Neural cell (in vitro differentiated cells): ENCODE results near the gene VWF. TPM values are rescaled to one million over a fixed set of nuclear protein-coding genes. Genes with fewer than 3 reads are reported as not detected.

Experiments
- H2AFZ ChIP-seq: fragments of 200-600, 300-800 bp; sonication (generic), shearing (Covaris generic); 2 replicates; pipeline ENCODE4 v1.6.0; 2014; ENCODE audit warnings: low read depth, mild to moderate bottlenecking, antibody characterized with exemption, low read length, moderate library complexity
- H3F3A ChIP-seq: fragments of 200-600 bp; shearing (Covaris generic); 2 replicates; pipeline ENCODE4 v1.6.1; 2016; ENCODE audit warnings: mild to moderate bottlenecking, moderate library complexity, mixed read lengths, antibody characterized with exemption, low read length; ENCODE audit not compliant: insufficient read depth, poor library complexity, severe bottlenecking
- H3K27ac ChIP-seq: fragments of 200-600, 300-800 bp; sonication (generic), shearing (Covaris generic); 2 replicates; pipeline ENCODE4 v1.5.1; 2014; ENCODE audit warnings: mild to moderate bottlenecking, low read length, moderate library complexity
- H3K27me3 ChIP-seq: fragments of 300-800, 200-600 bp; sonication (generic), shearing (Covaris generic); 2 replicates; pipeline ENCODE4 v1.6.0; 2014; ENCODE audit warnings: mild to moderate bottlenecking, low read depth, low read length, moderate library complexity; ENCODE audit not compliant: insufficient read depth
- H3K36me3 ChIP-seq: fragments of 300-800, 200-600 bp; sonication (generic), shearing (Covaris generic); 2 replicates; pipeline ENCODE4 v1.5.1; 2014; ENCODE audit warnings: mild to moderate bottlenecking, antibody characterized with exemption, low read length, moderate library complexity; ENCODE audit not compliant: insufficient read depth
- H3K4me2 ChIP-seq: fragments of 300-800, 200-600 bp; sonication (generic), shearing (Covaris generic); 2 replicates; pipeline ENCODE4 v1.6.0; 2014; ENCODE audit warnings: mild to moderate bottlenecking, low read length
- H3K4me3 ChIP-seq: fragments of 300-800, 200-600 bp; sonication (generic), shearing (Covaris generic); 2 replicates; pipeline ENCODE4 v1.5.1; 2014; ENCODE audit warnings: mild to moderate bottlenecking, low read length, moderate library complexity
- H3K79me2 ChIP-seq: fragments of 200-600 bp; shearing (Covaris generic); replicated peaks from 2 replicates; pipeline ENCODE4 v1.6.0; 2014; ENCODE audit warnings: mild to moderate bottlenecking, low read length, moderate library complexity; ENCODE audit not compliant: insufficient read depth
- H3K9ac ChIP-seq: fragments of 300-800, 200-600 bp; sonication (generic), shearing (Covaris generic); 2 replicates; pipeline ENCODE4 v1.6.1; 2016; ENCODE audit warnings: mild to moderate bottlenecking, low read length, mixed read lengths
- H3K9me2 ChIP-seq: fragments of 200-600 bp; shearing (Covaris generic); 2 replicates; pipeline ENCODE4 v1.6.1; 2016; ENCODE audit warnings: mild to moderate bottlenecking, low read length, mixed read lengths; ENCODE audit not compliant: insufficient read depth
- H3K9me3 ChIP-seq: fragments of 200-600, 300-800 bp; sonication (generic), shearing (Covaris generic); 2 replicates; pipeline ENCODE4 v1.6.1; 2016; ENCODE audit warnings: mild to moderate bottlenecking, mixed run types, low read length, moderate library complexity, mixed read lengths
- H4K20me1 ChIP-seq: fragments of 200-600 bp; shearing (Covaris generic); 2 replicates; pipeline ENCODE4 v1.6.1; 2016; ENCODE audit warnings: mild to moderate bottlenecking, mixed run types; ENCODE audit not compliant: insufficient read depth
- EP300 ChIP-seq: fragments of 450-650 bp; conservative IDR thresholded peaks from 2 replicates; pipeline ENCODE4 v1.6.1; 2014; ENCODE audit warnings: antibody characterized with exemption, mild to moderate bottlenecking, moderate library complexity; ENCODE audit not compliant: poor library complexity, severe bottlenecking
- EZH2 ChIP-seq: fragments of 200-600, 300-800 bp; shearing (Covaris generic), sonication (generic); IDR thresholded peaks from 2 replicates; pipeline ENCODE4 v1.6.1; 2014; ENCODE audit warnings: antibody characterized with exemption, low read length, borderline replicate concordance, mild to moderate bottlenecking; ENCODE audit not compliant: insufficient read depth, poor library complexity, severe bottlenecking
- MXI1 ChIP-seq: fragments of 450-650 bp; conservative IDR thresholded peaks from 2 replicates; pipeline ENCODE4 v1.6.1; 2014; ENCODE audit warnings: antibody characterized with exemption, mild to moderate bottlenecking; ENCODE audit not compliant: poor library complexity, severe bottlenecking
- POLR2AphosphoS5 ChIP-seq: IDR thresholded peaks from 2 replicates; pipeline ENCODE4 v1.6.1; 2012
- RAD21 ChIP-seq: fragments of 450-650 bp; conservative IDR thresholded peaks from 2 replicates; pipeline ENCODE4 v1.6.1; 2014; ENCODE audit warnings: antibody characterized with exemption, mild to moderate bottlenecking, moderate library complexity
- REST ChIP-seq: IDR thresholded peaks from 2 replicates; pipeline ENCODE4 v1.6.1; 2012; ENCODE audit warnings: borderline replicate concordance
- SMC3 ChIP-seq: fragments of 450-650 bp; conservative IDR thresholded peaks from 2 replicates; pipeline ENCODE4 v1.6.1; 2014; ENCODE audit warnings: antibody characterized with exemption, mild to moderate bottlenecking, moderate library complexity; ENCODE audit not compliant: poor library complexity
- TAF1 ChIP-seq: IDR thresholded peaks from 2 replicates; pipeline ENCODE4 v1.6.1; 2012; ENCODE audit warnings: low read depth
- polyA plus RNA-seq: library from polyadenylated mRNA; depleted of rRNA; stranded (reverse); fragments of >200 nt; gene quantifications from 2 replicates; pipeline ENCODE4 v1.2.3, GENCODE V29; 2014
- TF ChIP-seq, protein P1 (sequence below): fragments of 450-650 bp; IDR thresholded peaks from 2 replicates; pipeline ENCODE4 v1.5.1; 2014; ENCODE audit warnings: antibody characterized with exemption, mild to moderate bottlenecking, moderate library complexity; ENCODE audit not compliant: poor library complexity, severe bottlenecking

The VWF gene
- polyA plus RNA-seq, 1 donor from 2014 or later = not detected

DNA sequence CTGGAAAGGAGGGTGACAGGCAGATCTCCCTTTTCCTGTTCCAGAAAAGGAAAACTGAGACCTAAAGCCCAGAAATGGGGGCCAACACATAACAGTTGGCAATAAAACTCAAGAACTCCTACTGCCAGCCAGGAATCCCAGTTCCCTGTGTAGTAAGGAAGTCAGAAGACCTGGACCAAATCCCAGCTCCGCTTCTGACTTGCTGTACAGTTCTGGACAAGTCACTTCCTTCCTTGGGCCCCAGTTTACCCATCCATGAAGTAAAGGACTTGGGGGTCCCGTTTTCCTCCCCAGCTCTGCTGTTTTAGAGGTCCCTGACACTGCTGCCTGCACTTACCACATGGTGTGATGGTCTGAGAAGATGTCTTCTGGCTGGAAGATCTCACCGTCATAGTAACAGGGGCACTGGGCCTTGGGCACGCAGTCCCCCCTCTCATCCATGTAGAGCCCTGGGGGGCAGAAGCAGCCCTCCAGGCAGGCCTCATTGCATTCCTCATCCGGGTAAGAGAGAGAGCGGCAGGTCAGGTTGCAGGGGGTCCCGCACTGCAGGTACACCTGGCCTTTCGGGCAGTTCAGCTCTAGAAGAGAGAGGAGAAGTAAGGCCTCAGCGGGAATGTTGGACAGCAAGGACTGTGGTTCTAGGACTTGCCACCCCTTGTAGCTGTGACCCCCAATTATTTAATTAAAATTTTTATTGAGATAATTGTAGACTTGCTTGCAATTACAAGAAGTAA lies 72.1 kb downstream of the VWF start:
- Histone ChIP-seq H3K4me2 (no peak overlapping the region), H3F3A (no peaks in the 10 kb centered on the region), H3K9me2 (no peaks in the 10 kb centered on the region), H4K20me1 (no peaks in the 10 kb centered on the region), H3K79me2 (no peaks in the 10 kb centered on the region), H3K27me3 (no peaks in the 10 kb centered on the region), H3K4me3 (no peak overlapping the region), H2AFZ (no peak overlapping the region), H3K27ac (no peak overlapping the region), H3K9ac (no peak overlapping the region), H3K9me3 (no peaks in the 10 kb centered on the region), H3K36me3 (no peaks in the 10 kb centered on the region)
- TF ChIP-seq SMC3 (no peak), REST (no peak), EP300 (no peak), POLR2AphosphoS5 (no peak), EZH2 (no peak), TAF1 (no peak), MXI1 (no peak), RAD21 (no peak)
- TF ChIP-seq, protein P1, sequence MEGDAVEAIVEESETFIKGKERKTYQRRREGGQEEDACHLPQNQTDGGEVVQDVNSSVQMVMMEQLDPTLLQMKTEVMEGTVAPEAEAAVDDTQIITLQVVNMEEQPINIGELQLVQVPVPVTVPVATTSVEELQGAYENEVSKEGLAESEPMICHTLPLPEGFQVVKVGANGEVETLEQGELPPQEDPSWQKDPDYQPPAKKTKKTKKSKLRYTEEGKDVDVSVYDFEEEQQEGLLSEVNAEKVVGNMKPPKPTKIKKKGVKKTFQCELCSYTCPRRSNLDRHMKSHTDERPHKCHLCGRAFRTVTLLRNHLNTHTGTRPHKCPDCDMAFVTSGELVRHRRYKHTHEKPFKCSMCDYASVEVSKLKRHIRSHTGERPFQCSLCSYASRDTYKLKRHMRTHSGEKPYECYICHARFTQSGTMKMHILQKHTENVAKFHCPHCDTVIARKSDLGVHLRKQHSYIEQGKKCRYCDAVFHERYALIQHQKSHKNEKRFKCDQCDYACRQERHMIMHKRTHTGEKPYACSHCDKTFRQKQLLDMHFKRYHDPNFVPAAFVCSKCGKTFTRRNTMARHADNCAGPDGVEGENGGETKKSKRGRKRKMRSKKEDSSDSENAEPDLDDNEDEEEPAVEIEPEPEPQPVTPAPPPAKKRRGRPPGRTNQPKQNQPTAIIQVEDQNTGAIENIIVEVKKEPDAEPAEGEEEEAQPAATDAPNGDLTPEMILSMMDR = no peak

DNA sequence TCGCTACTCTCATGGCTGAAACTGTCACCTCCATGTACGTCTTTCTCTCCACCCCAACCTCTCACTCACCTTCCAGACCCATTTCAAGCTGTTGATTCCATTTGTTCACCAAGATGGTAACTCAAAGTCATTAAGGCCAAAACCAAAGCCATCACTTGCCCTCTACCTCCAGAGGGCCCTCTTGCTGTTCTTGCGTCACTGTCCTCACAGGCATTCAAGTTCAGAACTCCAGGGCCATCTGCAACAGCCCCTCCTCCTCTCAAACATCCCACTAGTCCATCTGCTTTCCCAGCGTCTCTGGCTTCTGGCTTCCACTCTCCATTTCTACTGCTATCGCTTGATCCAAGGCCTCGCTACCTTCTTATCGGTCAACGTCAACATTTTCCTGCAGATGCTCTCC lies 74.5 kb downstream of the VWF start:
- TF ChIP-seq, protein P1 = no peak
- TF ChIP-seq REST (no peak), TAF1 (no peak), MXI1 (no peak), RAD21 (no peak), SMC3 (no peak), EZH2 (no peak), EP300 (no peak), POLR2AphosphoS5 (no peak)
- H4K20me1 ChIP-seq = no peaks in the 10 kb centered on the region
- no peaks in the 10 kb centered on the region for H3F3A ChIP-seq
- H3K4me2 ChIP-seq = no peak overlapping the region
- H2AFZ ChIP-seq = no peak overlapping the region
- H3K9me2 ChIP-seq = no peaks in the 10 kb centered on the region
- no peaks in the 10 kb centered on the region for H3K27me3 ChIP-seq
- no peak overlapping the region for H3K4me3 ChIP-seq
- no peaks in the 10 kb centered on the region for H3K36me3 ChIP-seq
- H3K79me2 ChIP-seq = no peaks in the 10 kb centered on the region
- H3K9me3 ChIP-seq = no peaks in the 10 kb centered on the region
- no peak overlapping the region for H3K9ac ChIP-seq
- no peak overlapping the region for H3K27ac ChIP-seq
